Stomach (tissue), 4 donors: ENCODE results near the gene FAM90A1.
"Not testable (repeated sequence)": the region's sequence is repeated elsewhere in the genome, so short reads cannot be mapped to it uniquely, and the experiment has no call there.

Source experiments
- CTCF ChIP-seq, 7 experiments: fragments of 450-650 bp in 4 of 7; fragments of 200-600 bp in 3 of 7; sonication (generic) in 3 of 7; IDR thresholded peaks; one replicate each; pipeline ENCODE4 v1.5.1; 2016 to 2019; ENCODE audit warnings: antibody characterized with exemption in 7 of 7, control low read depth in 2 of 7, mild to moderate bottlenecking in 1 of 7
- EP300 ChIP-seq: sonication (generic); formaldehyde crosslinking; IDR thresholded peaks from one replicate; pipeline ENCODE4 v1.6.1; 2017; ENCODE audit warnings: antibody characterized with exemption
- POLR2AphosphoS5 ChIP-seq, 3 donors: sonication (generic); formaldehyde crosslinking; IDR thresholded peaks; one replicate each; pipeline ENCODE4 v1.6.1; 2016; ENCODE audit warnings: antibody characterized with exemption in 3 of 3

GRCh38 chr12:8251616-8252015, 24.2 kb upstream of the FAM90A1 start:
- TF ChIP-seq POLR2AphosphoS5 (IDR thresholded peaks at IDR 0.05); CTCF (IDR thresholded peaks at IDR 0.05); EP300: not testable (repeated sequence)
